Measurements from ENCODE around the gene CFI.
A peak's percentile ranks its signal among the peaks of the same experiment; 100 is the strongest.

CFI gene

GRCh38 chr4:109708435-109708834 is 93.4 kb downstream of the CFI start:
- no peak for TF ChIP-seq CTCF (IDR thresholded peaks at IDR 0.05; ENCODE audit: borderline replicate concordance, insufficient read depth, low read depth, low read length)
- H3K4me3 ChIP-seq (ENCODE audit: low read depth, low read length): no peak overlapping the region

- peak overlapping the region; percentile 91 for H3K4me3 ChIP-seq (ENCODE audit: low read depth, low read length)
- TF ChIP-seq CTCF (IDR thresholded peaks at IDR 0.05; ENCODE audit: borderline replicate concordance, insufficient read depth, low read depth, low read length): no peak
Observed at GRCh38 chr4:109703664-109704361, 98.0 kb downstream of the CFI start.

- peak; percentile 77 for TF ChIP-seq CTCF (IDR thresholded peaks at IDR 0.05; ENCODE audit: borderline replicate concordance, insufficient read depth, low read depth, low read length)
- H3K4me3 ChIP-seq (ENCODE audit: low read depth, low read length): peak within 1 kb of the TSS; percentile 91
Observed at GRCh38 chr4:109702950-109703663, 98.7 kb downstream of the CFI start, which contains the start of gene CASP6. TSS of gene CASP6 (minus strand) at chr4:109703445. CDS start at chr4:109703395, 50 bp downstream.

DNA sequence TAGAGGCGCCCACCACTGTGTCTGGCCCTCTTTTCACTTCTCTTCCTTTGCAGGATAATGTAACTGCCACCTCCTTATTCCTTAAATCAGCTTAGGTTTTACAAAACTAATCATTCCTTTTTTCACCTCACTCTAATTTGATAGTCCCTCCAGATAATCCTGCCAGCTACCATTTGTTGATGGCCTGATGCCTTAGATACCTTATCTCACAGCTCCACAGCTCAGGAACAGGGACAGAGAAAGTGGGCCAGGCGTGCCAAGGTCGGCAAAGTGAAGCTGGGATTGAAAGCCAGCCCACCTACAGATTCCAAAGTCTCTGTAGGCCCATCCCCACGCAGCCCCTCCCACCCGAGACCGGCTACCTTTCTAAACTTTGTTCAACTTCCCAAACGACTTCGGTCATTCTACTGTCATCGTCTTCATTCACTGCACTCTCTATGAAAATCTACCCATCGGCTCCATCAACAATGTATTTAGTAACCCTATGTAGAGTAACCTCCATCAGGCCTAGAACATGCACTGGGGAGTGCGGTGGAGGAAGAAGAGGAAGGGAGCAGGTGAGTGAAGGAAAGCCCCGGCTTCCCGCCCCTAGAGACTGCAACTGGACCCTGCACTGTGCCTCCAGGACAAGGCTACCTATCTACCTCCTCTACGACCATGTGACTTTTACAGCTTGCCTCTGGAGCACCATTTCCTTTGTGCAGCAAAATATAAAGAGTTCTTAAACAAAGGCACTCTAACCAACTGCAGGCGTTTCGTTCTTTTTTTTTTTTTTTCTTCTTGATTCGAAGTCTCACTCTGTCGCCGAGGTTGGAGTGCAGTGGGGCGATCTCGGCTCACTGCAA is 100.0 kb downstream of the CFI start:
- H3K4me3 ChIP-seq (ENCODE audit: low read depth, low read length): peak overlapping the region; percentile 91

DNA sequence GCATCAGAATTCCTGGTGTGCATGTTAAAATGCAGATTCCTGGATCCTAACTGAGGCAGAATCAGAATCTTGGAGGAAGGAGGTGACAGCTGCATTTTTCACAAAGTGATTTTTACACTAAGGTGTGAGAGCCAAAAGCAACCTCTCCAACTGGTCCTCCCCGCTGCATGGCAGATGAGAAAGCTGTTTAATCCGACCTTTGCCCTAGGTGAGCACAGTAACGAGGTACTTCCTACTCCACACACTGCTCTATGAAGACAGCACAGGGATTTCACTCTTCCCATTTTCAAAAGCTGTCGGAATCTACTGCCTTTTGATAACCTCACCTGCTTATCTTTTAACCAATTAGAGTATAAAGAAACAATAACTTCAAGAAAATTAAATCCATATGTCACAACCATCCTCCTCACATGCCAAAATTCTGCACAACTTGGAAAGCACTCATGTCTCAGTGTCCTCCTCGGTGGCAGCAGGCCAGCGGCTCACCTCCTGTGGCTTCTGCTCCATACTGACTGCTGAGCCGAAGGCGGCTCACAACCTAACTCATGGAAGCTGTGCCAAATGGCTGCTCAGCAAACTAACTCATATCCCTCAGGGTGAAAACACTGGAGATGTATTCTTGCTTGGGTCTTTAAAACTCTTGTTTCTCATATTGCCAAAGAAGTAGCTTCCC is 102.1 kb downstream of the CFI start:
- no peak overlapping the region for H3K4me3 ChIP-seq (ENCODE audit: low read depth, low read length)
- no peak for TF ChIP-seq CTCF (IDR thresholded peaks at IDR 0.05; ENCODE audit: borderline replicate concordance, insufficient read depth, low read depth, low read length)

More for the DNA sequence above, 100.0 kb downstream of the CFI start:
- TF ChIP-seq CTCF (IDR thresholded peaks at IDR 0.05; ENCODE audit: borderline replicate concordance, insufficient read depth, low read depth, low read length): no peak

DNA sequence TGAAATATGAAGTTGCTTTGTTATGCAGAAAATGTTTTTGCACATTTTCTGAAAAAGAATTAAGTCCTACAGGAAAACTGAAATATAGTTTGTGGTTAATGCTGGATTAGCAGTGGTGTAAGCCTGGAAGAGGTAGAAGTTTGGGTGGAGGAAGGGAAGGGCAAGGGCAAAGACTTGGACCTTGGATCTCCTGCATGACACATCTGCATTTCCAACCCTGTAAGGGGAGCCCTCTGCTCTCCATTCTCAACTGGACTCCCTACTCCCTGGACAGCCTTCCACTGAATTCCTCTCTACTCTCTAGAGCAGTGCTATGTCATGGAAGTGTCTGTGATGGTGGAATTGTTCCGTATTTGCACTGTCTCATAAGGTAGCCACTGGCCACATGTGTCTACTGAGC is 103.1 kb downstream of the CFI start:
- H3K4me3 ChIP-seq (ENCODE audit: low read depth, low read length): no peak overlapping the region
- TF ChIP-seq CTCF (IDR thresholded peaks at IDR 0.05; ENCODE audit: borderline replicate concordance, insufficient read depth, low read depth, low read length): no peak
